NCI-H345 (cell line): ENCODE data around the gene SLX4IP.
"Not testable (repeated sequence)": the region's sequence is repeated elsewhere in the genome, so short reads cannot be mapped to it uniquely, and the experiment has no call there.

ENCODE experiments used
- DNase-seq: peaks from one replicate; lab custom pipeline; 2025; lab: John Stamatoyannopoulos, UW

SLX4IP gene

DNA sequence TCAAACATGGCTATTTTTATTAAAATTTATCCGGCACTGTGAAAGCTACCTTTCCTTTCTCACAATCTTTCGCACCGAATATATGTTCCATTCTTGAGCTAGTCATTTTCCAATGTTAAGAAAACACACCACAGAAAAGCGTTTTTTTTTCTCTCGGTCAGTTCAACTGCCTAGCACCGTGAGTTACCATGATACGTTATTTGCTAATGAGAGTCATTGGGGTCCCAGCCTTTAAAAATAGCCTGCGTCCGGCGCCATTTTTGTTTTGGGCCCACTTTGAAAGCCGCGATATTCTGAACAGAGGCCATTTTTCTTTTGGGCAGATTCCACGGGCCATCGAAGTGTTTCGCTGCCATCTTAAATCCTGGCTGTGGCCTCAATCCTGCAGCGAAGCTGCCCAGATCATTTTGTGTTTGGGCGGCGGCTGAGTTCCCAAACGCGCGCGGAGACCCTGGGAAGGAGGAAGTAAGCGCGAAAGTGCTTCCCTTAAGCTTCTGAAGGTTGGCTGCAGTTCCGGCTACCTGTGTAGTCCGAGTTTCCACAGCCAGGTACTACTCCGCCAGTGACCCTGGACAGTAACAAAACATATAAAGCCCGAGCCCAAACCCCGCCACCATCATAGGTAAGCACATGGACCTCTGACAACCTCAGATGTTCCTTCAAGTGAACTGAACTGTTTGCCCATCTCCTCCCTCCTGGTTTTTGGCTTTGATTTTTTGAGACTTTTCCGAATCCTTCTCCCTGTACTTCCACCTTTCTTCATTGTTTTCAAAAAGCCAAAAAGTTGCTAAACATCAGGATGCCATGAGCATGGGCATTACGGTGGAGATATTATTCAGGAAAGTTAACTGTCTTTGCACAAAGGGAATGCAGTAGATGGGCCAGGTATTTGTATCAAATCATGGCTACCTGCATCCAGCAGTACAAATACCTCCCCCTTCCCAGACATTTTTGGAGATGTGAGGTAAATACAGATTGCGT is at the start of gene SLX4IP:
TSS of gene SLX4IP (plus strand) at position 474 of the 981 bp plus-strand sequence. CDS start 22,900 bp downstream, outside the sequence.
- peak; percentile 99 for DNase-seq

- no peak for DNase-seq
Measured at GRCh38 chr20:10385850-10386544, 49.1 kb upstream of the SLX4IP start.

DNA sequence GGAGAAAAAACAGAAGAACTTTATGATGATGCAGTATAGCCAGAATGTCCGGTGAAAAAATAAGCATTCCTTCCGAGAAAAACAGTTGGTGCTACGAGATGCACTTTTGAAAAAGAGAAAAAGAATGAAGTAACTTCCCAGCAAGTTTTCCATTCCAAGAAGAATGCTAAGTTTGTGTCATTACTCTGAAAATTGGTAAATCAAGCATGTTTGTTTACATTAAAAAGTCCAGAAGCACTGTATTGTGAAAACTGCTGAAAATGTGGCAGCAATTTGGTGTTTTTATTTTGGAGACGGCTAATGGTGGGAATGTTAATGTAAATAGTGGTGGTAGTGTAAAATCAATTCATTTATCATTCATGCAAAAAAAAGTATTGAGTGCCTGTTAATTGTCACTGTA is 47.4 kb upstream of the SLX4IP start:
- no peak for DNase-seq

GRCh38 chr20:10388597-10388996 is 46.5 kb upstream of the SLX4IP start:
- DNase-seq: no peak

GRCh38 chr20:10390709-10391108 is 44.4 kb upstream of the SLX4IP start:
- no peak for DNase-seq

GRCh38 chr20:10394752-10395151 is 40.4 kb upstream of the SLX4IP start:
- not testable (repeated sequence) for DNase-seq

DNA sequence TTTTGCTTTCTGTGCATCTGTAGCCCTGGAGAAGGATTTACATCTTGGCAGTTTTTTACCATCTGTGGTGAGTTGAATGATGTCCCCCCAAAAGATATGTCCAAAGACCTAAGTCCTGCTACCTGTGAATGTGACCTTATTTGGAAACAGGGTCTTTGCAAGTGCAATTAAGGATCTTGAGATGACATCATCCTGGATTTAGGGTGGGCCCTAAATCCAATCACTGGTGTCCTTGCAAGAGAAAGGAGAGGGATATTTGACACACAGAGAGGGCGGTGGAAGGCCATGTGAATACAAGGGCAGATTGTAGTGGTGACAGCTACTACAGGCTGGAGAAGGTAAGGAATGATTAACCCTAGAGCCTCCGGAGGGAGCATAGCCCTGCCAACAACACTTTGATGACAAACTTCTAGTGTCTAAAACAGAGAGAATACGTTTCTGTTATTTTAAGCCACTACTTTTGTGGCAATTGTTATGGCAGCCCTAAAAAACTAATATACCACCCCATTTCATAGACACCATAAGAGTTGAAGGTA is 36.2 kb upstream of the SLX4IP start:
- DNase-seq: no peak

- no peak for DNase-seq
Measured at GRCh38 chr20:10402938-10403608, 32.0 kb upstream of the SLX4IP start.

GRCh38 chr20:10404023-10404628 is 31.0 kb upstream of the SLX4IP start:
- DNase-seq: no peak

DNA sequence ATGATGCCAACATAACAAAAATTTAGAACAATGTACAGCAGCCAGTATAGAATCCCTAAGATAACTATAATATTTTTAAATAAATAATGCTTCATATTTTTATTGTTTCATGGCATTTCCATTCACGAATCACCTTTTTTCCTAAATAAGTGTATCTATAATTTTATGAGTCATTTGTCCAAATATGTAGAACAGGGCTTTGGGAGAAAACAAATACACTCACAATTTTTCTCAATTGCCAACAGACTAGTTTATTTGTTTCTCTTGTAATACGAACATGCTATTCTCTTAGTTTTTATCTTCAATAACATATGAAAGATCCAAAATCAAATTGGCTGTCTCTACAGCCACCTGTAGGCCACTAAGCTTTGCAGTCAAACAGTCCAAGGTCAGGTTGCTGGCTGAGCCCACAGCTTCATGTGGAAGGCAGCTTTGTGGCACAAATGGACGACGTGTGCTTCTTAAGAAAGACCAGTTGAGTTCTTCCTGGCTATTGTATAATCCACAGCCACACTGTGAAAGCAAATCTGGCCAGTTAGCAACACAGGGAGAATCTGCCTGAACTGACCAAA is 30.1 kb upstream of the SLX4IP start:
- no peak for DNase-seq

DNA sequence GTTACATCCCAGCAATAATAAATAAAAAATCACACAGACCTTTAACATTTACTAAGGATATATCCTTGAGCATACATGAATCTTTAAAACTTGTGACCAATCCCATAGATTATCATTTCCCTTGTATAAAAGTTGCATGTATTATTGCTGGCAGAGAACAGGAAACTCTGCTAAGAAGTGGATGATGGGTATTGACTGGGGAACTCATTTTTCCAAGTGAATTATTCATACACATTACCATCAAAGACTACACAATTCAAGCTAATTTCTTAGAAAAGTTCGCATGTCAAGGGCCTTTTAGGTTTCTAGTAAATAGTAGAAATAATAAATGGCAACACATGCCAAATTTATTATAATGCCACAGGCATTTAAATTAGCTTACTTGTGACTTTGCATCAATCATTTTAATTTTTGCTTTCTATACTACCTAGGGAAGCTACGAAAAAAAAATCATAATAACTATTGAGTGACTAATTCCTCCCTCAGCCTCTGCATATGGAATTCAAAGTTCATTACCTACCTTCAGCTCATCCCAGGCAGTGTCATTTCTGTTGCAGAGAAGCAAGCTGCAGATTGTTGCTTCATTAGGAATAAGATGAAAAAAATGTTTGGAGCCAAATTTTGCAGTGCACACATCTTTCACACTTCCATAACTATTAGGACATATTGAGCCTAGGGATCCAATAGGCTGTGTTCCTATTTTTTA is 26.8 kb upstream of the SLX4IP start:
- DNase-seq: no peak

DNA sequence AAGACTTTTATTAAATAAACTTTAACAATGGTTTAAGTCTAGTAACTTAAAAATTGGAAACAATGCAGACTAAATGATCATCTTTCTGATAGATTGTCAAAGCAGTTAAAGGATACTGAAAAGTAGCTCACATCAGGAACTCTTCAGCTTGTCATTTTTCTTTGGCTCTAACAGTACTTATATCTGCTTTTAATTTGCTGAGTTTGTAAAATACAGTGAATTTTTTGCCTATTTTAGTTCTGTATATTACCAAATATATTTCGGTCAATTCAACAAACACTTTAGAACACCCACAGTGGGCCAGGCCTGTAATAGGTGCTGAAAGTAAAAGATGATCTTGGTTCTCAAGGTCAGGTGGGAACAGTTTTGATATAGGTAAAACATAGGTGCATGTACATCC is 23.4 kb upstream of the SLX4IP start:
- no peak for DNase-seq

DNA sequence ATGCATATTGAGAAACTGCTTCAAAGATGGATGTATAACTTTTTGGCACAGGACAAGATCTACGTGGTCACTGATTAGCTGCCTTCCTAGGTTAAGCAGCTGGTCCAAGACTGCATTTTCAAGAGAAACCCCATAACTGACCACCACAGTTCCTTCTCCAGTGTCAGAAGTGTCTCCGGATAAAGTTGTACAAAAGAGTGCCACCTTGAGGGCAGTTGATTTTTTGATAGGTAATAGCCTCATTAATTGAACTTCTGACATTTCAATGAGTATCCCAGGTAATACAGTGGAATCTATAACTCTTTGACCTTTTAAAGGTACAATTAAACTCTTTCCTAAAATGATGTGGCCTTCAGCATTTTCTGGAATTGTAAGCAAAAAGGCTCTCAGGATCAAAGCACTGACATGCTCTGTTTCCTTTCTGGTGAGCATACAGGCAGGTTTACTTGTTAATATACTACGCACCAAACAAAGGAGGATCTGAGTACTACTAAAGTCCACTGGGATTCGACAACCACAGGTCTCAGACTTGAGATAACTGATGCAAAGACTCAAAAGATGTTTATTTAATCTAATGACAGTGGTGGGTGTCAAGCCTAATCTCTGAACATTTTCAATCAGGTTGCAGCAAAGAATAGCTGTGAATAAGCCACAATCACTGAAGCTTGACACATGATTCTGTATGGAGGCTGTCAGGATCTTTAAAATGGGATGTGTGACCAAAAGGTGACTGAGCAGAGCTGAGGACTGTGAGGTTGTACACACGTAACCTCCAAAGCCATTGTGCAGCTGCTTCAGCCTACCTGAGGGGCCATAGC is 22.3 kb upstream of the SLX4IP start:
- DNase-seq: no peak

DNA sequence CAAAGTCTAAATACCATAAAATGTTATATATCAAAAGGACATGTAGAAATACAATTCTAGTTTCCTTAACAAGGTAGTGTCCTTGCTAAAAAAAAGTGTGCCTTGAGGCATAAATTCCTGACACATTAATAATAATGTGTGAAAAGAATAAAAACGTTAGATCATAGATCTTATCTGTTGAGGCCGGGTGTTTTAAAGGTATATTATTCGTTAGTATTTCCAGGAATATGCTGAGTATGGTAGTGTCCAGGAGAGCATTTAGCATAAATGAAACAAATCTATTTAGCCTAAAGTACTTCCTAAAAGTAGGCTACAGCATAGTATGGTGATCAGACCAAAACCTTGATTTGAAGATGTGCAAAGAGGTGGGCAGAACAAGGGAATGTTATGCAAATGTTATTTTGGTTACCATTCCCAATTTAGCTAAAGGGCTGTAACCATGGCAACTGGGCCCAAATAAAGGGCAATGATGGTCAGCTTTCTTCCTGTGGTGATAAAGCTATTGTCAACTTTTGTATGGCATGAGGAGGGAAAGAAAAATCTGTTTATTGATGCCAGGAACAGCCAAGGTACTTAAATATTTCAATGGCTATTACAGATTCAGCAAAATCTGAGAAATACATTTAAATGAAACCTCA is 20.0 kb upstream of the SLX4IP start:
- DNase-seq: no peak

- not testable (repeated sequence) for DNase-seq
Measured at GRCh38 chr20:10417218-10417617, 17.9 kb upstream of the SLX4IP start.

DNA sequence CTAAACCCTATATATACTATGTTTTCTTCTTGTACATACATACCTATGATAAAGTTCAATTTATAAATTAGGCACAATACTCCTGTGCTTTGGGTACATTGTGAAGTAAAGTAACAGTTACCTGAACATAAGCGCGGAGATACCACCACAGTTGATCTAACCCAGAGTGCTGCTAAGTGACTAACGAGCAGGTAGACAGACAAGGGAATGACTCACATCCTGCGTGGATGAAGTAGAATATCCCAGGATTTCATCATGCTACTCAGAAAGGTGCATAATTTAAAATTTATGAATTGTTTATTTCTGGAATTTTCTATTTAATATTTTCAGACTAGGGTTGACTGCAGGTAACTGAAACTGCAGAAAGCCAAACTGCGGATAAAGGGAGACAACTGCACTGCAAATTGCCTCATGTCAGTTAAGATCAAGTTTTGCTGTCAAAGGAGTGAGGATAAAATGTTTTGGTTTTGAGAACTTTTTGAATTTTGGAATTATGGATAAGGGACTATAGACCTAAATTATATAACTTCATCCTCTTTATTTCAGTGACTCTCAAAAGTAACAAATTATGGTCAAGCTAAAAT is 15.5 kb upstream of the SLX4IP start:
- DNase-seq: no peak

- DNase-seq: no peak
Measured at GRCh38 chr20:10423735-10424134, 11.4 kb upstream of the SLX4IP start.

DNA sequence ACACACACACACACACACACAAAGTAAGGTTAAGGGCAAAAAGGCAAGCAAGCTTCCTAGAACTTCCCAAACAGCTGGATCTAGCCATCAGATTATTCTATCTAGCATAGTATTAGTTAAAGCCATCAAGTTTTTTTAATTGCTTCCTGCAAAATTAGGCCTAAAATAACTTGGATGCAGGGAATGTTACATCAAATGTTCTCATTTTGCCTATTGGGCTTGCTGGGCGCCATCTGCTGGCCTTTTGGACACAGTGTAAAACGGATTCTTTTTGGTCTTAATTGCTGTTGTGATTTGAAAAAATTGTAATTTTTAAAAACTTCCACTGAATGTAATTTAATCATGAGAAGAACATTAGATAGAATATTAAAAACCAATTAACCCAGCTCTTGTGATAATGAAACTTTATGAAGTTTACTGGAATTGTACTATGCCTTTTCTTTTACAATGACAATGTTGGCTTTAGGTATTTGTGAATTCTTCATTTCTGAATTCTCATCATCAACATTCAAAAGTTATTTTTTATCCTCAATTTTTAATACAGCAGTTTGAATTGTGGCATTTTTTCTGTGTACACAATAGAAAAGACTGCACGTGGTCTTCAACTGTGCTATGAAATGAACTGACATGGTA is 7.9 kb upstream of the SLX4IP start:
- peak; percentile 51 for DNase-seq

GRCh38 chr20:10428008-10428407 is 7.1 kb upstream of the SLX4IP start:
- DNase-seq: no peak
